ENCODE measurements around the gene CCNA1. TPM values are rescaled to one million over a fixed set of nuclear protein-coding genes. Genes with fewer than 3 reads are reported as not detected.

CCNA1 gene
- total RNA-seq, 1 donor from 2014 or later, result 2.0 TPM

DNA sequence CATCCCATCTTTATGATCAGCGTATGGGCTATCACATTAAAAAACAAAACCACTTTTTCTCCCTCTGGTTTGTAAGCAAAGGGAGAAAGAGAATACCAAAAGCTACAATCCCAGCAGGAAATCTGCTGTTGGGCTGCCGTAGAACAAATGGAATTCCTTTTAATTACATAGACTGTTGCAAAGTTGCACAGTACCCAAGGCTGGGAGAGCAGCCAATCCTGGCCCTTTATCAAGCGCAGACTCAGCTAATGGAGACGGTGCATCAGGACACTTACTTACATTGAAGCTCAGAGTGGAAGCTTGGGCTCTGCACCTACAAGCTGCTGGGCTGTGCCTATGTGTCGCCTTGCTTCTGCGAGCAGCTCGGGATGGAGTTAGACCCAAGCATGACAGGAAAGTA is 15.2 kb downstream of the CCNA1 start:
- no peak for DNase-seq (ENCODE audit: low spot score)
- intact Hi-C loops (cut with DNase I), result no loop called here

DNA sequence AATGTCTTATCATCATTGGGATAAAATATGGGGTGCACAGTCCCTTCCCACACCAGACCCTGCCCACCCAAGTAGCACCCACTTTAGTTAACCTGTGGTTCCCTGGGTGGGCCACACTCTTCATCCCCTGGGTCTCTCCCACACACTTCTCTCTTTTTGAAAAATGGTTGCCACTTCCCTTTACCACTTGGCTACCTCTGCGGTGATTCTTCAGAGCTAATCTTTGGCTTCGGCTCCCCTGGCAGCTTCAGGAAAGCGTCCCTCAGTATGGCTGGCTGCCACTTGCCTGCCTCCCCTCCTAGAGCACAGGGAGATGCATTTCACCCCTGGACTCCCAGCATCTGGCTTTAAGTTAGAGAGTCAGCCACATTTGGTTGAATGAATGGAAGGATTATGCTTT is 18.2 kb downstream of the CCNA1 start:
- intact Hi-C loops (cut with DNase I), result no loop called here
- DNase-seq (ENCODE audit: low spot score), result no peak

DNA sequence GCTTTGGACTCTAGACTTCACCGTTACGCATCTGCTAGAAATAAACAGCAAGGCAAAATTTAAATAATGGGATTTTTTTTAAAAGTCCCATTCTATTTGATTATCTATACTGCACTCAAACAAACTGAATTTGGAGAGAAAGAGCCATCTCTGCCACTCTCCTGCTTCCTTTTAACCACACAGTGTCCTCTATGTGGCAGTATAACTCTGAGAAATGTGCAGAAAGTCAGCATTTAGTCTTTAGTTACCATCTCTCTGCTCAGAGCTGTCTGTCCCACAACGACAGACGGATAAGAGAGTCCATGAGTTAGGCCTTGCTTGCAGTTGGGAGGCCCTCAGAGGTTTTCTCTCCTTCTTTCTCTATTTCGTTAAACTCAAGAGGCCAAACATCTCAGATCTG is 21.2 kb downstream of the CCNA1 start:
- no peak for DNase-seq (ENCODE audit: low spot score)
- intact Hi-C loops (cut with DNase I), result loop anchor here (2.0 kb wide), 1 partner anchor 283 kb away; no protein-coding TSS in a partner anchor

DNA sequence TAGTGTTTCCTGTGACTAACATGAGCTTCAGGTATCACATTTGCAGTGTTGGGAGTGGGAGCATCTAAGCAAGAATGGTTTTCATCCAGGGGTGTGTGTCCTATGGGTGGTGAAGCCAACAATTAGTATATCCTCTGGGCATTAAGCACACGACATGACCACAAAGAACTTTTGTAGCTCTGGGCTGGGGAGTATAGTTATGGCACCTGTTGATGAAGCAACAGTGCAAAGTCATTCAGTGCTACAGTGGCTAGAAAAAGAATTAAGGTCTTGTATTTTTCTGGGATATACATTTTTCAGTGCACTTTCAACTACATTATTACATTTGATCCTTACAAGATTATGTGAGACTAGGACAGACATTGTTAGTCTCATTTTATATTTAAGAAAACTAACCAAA is 21.8 kb downstream of the CCNA1 start:
- intact Hi-C loops (cut with DNase I), result no loop called here
- DNase-seq (ENCODE audit: low spot score), result no peak

DNA sequence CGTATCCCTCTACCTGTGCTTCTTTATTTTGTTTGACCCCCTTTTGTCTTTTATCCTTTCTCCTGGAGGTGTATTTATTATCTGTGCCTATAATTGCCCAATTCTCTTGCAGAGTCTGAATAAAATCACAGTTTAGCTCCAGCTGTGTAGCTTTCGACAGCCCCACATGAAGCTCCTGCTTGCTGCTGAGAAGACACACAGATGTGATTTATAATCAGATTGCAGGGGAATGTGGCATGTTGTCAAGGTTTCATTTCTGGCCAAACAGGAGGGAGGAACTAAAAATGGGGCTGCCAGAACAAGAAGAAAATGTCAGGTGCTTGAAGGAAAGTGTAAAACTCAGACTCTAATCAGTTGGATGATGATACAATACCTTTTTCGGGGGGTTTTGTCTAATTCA is 22.7 kb downstream of the CCNA1 start:
- DNase-seq (ENCODE audit: low spot score), result no peak
- intact Hi-C loops (cut with DNase I), result no loop called here

DNA sequence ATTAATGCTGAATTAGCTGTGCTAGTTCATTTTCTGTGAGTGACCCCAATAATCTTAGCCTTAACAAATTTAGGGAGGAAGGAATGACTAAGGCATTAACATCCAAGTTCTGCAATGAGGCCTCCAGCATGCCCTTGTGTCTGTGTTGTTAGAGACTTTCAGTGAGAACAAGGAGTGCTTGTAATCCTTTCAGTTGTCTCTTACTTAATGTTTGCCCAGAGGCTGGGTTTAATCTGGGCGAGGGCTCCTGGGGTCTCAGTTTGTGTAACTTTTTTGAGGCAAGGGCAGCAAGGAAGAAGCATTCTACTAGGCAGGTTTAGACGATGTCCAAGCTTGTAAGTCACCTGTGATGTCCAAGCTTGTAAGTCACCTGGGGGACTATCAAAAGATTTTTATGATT is 24.3 kb downstream of the CCNA1 start:
- DNase-seq (ENCODE audit: low spot score), result no peak
- intact Hi-C loops (cut with DNase I), result no loop called here

DNA sequence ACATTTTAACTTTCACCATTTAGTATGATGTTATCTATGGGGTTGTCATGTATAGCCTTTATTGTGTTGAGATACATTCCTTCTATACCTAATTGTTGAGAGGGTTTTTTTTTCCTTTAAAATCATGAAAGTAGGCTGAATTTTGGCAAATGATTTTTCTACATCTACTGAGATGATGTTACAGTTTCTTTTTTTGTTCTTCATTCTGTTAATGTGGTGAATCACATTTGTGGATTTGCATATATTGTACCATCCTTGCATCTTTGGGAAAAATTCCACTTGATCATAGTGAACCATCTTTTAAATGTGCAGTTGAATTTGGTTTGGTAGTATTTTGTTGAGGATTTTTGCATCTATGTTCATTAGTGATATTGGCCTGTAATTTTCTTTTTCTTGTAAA is 29.2 kb downstream of the CCNA1 start:
- intact Hi-C loops (cut with DNase I), result no loop called here
- no peak for DNase-seq (ENCODE audit: low spot score)

DNA sequence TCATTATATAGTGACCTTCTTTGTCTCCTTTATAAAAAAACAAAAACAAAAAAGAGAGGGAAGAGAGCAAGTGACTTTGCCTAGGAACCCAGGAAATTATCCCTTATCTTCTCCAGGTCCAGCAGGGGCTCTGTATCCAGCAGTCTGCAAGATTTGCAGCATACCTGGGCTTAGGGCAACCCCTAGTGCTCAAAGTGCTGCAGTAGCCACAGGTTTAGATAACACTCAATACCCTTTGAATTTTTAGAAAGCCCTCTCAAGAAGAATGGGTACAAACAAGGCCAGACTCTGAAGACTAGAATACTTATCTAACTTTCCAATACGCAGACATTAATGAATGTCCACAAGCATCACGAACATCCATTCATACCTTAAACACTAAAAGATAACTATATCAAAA is 43.2 kb downstream of the CCNA1 start:
- intact Hi-C loops (cut with DNase I), result no loop called here
- no peak for DNase-seq (ENCODE audit: low spot score)

DNA sequence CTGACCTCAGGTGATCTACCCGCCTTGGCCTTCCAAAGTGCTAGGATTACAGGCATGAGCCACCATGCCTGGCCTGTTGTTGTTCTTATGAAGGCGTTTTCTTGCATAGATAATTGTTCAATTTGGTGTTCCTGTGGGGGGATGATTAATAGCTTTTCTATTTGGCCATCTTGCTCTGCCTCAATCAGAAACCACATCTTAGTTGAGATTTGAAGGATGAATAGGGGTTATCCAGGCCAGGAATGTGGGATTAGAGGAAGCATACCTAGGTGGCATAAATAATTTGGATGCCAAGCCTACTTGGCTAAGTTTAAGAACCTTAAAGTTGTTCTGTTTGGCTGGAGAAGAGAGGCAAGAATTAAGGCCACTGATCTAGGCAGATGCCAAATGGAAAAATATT is 44.4 kb downstream of the CCNA1 start:
- intact Hi-C loops (cut with DNase I), result no loop called here
- DNase-seq (ENCODE audit: low spot score), result no peak

DNA sequence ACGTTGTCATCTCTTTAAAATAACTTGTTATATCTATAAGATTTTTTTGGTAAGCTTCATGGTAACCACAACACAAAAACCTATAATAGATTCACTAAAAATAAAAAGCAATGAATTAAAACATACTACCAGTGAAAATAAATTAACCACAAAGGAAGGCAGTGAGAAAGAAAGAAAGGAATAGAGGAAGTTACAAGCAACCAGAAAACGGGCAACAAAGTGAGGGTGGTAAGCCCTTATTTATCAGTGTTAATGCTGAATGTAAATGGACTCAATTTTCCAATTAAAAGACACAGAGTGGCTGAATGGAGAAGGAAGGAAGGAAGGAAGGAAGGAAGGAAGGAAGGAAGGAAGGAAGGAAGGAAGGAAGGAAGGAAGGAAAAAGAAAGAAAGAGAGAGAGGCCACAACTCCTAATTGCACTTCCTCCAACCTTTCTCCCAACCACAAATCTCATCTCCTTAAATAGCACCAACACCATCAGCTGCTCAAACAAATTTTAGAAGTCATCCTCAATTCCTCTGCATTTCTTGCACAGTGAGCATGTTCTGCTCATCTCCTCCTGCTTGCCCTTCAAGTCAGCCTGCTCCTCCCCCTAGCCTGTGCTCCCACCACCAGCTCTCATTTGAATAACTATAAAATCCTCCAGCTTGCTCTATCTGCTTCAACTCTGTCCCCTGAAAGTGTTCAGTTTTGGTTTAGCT is 48.6 kb downstream of the CCNA1 start:
- no peak for DNase-seq (ENCODE audit: low spot score)
- intact Hi-C loops (cut with DNase I), result no loop called here

DNA sequence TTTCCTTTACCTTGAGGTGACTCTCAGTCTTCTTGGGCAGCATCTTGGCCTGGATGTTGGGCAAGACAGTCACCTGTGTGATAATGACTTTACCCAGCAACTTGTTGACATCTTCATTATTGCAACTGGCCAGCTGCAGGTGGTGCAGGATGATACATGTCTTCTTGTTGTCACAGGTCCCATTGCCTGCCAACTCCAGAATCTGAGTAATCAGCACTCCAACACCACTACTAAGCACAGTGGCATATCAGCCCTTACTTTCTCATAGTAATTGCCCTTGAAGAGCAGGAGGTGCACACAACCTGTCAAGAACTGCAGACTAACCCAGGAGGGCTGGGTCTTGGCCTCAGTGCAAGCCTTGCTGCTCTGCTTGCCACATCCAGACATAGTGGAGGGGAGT is 57.8 kb downstream of the CCNA1 start:
- intact Hi-C loops (cut with DNase I), result no loop called here

More for the DNA sequence above, 57.8 kb downstream of the CCNA1 start:
- no peak for DNase-seq (ENCODE audit: low spot score)

Other genes with a start within 250 kb of the CCNA1 start
- 1.0 TPM for gene SOHLH2, start 217.9 kb upstream of the CCNA1 start, total RNA-seq
- 2.2 TPM for gene CCDC169, start 134.7 kb upstream of the CCNA1 start, total RNA-seq
- 36.8 TPM for gene SPART, start 86.1 kb upstream of the CCNA1 start, total RNA-seq
- gene SERTM1, start 241.5 kb downstream of the CCNA1 start, total RNA-seq, result not detected

Measured in cardiac septum (tissue), 1 donor.